ENCODE data around the gene RNF208.

DNA sequence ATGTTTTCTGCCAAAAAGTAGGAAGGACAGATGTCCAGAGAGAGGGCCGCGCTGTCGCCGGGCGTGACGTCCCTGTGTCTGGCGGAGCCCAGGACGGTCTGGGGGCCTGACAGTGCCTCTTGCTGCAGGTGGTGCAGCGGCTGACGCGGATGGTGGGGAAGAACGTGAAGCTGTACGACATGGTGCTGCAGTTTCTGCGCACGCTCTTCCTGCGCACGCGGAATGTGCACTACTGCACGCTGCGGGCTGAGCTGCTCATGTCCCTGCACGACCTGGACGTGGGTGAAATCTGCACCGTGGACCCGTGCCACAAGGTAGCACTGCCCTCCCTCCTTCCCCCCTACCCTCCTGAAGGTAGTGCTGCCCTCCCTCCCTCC lies 40.9 kb upstream of the RNF208 start:
- TF ChIP-seq, protein P1, sequence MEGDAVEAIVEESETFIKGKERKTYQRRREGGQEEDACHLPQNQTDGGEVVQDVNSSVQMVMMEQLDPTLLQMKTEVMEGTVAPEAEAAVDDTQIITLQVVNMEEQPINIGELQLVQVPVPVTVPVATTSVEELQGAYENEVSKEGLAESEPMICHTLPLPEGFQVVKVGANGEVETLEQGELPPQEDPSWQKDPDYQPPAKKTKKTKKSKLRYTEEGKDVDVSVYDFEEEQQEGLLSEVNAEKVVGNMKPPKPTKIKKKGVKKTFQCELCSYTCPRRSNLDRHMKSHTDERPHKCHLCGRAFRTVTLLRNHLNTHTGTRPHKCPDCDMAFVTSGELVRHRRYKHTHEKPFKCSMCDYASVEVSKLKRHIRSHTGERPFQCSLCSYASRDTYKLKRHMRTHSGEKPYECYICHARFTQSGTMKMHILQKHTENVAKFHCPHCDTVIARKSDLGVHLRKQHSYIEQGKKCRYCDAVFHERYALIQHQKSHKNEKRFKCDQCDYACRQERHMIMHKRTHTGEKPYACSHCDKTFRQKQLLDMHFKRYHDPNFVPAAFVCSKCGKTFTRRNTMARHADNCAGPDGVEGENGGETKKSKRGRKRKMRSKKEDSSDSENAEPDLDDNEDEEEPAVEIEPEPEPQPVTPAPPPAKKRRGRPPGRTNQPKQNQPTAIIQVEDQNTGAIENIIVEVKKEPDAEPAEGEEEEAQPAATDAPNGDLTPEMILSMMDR (conservative IDR thresholded peaks at IDR 0.05 in 1 of 2, IDR thresholded peaks at IDR 0.05 in 1 of 2; ENCODE audit: low read depth in 1 of 2, low read length in 2 of 2) = no peak
- no peak for TF ChIP-seq EZH2 (IDR thresholded peaks at IDR 0.05; ENCODE audit: low read length, missing control alignments)

Measured in fibroblast of lung (primary cell).